Activated gamma-delta T cell treated with Interleukin-2 at 50 U/mL for 16 hours (primary cell): Measurements from ENCODE around the gene CCNA2.

Experiments used
- DNase-seq: peaks from one replicate; pipeline ENCODE4 v3.0.0-alpha.2; 2020

Gene CCNA2

GRCh38 chr4:121823505-121824170, at the start of gene CCNA2:
CCNA2 (minus strand) TSS chr4:121823883; CDS start chr4:121823628, 255 bp downstream.
- peak; percentile 93 for DNase-seq

GRCh38 chr4:121869841-121870822, 46.4 kb upstream of the CCNA2 start, which contains the start of gene BBS7:
BBS7 (minus strand) TSS chr4:121870474; CDS start chr4:121870313, 161 bp downstream.
- peak; percentile 95 for DNase-seq

DNA sequence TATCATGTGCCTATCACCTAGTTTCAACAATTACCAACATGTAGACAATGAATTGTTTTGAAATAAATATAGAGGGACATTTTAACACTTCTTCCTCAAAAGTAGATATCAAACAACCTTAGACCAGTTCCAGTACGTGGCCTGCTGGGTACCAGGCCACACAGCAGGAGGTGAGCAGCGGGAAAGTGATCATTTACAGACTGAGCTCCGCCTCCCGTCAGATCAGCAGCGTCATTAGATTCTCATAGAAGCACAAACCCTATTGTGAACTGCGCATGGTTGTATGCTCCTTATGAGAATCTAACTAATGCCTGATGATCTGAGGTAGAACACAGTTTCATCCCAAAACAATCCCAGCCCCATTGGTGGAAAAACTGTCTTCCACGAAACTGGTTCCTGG, 40.1 kb upstream of the CCNA2 start:
- DNase-seq = no peak

GRCh38 chr4:121861426-121861825, 37.7 kb upstream of the CCNA2 start:
- no peak for DNase-seq

DNA sequence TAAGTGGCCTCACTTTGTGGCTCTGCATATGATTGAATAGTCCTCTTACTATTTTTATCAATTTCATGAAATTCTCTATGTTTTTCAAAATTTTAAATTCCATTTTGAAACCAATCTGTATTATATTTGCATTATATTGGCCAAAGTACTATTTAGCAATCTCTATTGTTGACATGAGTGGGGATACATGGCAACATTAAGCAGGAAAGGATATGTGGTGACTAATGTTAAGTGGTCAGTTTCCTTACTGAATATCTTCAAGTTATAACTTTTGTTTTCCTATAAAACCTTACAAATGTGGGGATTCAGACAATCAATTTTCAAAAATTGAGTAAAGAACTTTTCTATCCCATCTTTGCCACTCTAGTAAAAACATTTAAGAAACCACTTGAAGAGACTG, 36.4 kb upstream of the CCNA2 start:
- DNase-seq = no peak

DNA sequence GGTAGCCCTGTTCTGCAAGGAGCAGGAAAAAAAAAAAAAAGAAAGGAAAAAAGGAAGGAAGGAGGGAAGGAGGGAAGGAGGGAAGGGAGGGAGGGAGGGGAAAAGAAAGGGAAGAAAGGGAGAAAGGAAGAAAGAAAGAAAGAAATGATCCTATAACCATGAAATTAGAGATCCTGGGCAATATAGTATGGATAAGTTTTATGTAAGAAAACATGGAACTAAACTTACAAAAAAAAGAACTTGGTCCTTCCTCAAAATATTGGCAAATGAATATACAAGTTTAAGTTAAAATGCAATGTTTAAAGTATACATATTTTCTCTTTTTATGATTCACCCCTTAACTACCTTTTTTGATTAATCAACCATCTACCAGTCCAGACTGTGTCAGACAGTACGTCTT, 27.7 kb upstream of the CCNA2 start:
- DNase-seq = no peak

DNA sequence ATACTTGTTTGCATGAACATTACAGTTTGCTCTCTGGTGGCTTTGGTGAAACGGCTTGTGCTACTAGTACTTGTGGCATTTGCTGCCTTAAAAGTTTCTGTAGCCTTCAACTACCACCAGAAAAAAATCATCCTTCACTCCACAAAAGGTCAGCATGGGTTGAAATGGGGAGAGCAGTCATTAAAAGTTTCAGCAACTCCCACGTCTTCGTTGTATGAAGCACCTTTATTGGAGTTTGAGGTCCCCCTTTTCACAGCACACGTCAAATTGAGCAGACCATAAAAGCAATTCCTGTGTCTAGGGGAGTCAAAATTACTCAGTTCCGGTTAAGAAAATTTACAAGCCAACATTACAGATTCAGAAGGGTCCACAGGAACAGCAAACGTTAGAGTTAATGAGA, 23.0 kb upstream of the CCNA2 start:
- DNase-seq = no peak

- no peak for DNase-seq
These were observed 19.2 kb upstream of the CCNA2 start for GRCh38 chr4:121842862-121843261.

GRCh38 chr4:121838136-121838535, 14.5 kb upstream of the CCNA2 start:
- no peak for DNase-seq

DNA sequence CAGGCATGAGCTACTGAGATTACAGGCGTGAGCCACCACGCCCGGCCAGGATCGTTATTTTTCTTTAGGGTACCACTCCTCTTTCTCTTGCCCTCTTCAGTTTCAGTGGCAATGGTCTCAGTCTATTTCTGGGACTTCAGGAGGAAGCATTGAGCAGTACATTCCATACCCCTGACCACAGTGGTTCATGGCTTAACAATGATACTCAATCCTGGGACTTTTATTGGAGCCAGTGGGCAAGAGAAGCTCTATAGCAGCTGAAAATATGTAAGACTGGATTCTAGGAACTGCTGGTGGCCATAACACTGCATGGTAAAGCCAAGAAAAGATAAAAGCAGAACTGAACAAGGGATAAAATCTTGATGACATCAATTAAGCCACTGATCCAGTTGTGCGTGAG, 5.8 kb upstream of the CCNA2 start:
- no peak for DNase-seq

DNA sequence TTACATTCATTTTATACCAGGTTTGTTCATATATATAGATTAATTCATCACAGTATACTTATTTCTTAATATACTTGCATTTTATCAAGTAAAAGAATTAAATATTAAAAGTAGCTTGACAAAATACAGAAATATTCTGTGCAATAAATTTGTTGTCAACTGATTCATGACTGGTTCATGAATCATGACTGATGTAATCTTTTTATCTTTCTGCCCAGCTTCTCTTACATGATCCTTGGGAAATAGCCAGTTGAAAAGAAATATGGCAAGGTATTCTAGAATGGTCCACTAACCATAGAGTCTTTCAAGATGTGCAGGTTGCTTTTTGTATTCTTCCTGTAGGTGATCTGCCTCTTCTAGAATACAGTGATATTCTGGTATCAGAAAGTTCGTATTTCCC, 4.2 kb upstream of the CCNA2 start:
- no peak for DNase-seq

DNA sequence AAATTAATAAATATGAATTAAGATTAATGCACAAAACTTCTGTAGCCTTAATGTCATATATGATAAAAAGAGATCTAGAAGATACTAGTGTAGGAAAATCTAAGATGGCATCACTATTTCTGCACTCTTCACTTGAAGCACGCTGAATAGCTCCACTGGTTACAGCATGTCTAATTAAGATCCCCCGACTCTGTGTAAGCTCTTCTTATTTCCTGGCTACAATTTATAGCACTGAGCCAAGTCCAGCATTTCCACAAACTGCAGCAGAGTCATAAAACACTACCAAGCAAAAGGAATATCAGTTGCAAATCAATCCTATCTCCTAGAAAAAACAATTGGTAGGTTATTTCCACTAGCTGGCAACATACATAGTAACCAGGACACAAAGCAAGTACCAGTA, 1.3 kb upstream of the CCNA2 start:
- DNase-seq = no peak

DNA sequence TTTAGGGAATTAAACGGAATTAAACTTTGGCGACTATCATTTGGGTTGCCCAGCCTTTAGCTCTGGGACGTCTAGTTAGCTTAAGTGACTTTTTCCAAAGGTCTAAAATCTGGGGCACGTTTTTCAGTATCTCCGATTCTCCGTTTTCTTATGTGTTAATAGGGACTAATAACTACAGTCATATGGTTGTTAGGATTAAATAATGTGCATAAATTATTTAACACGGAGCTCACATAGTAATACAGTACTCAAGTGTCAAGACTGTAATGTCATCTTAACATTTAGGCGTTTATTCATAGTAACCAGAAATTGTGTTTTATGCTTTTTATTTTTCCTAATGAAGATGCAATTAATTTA, 466 bp upstream of the CCNA2 start:
- DNase-seq = no peak

GRCh38 chr4:121822796-121823504, 733 bp downstream of the CCNA2 start:
- peak; percentile 4 for DNase-seq

- no peak for DNase-seq
These were observed 1.6 kb downstream of the CCNA2 start for GRCh38 chr4:121822047-121822446.

DNA sequence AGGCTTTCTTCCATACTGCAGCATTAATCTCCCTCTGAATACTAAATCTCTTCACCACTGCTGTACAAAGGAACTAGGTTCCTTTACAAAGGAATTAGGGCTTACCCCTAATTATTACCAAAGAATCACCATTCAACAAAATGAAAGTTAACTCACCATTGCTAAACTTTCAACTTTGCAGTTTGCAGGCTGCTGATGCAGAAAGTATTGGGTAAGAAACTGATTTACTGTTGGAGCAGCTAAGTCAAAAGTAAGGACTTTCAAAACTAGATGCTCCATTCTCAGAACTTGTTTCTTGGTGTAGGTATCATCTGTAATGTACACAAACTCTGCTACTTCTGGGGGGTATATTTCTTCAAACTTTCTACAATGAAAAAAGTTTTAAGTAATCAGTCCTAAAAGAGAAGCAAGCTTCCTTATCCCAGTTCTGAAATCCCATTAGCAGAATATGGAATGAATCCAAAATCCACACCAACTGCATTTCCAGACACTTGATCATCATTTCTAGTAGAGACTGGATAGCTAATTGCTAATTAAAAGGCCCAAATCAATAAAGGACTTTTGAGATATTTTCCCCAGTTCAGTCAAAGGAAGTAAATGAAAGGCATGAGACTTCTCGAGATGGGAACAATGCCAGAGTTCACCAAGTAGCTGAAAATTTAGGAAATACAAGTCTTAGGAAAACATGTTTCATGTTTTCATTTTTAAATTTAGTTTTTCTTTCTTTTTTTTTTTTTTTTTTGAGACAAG, 4.3 kb downstream of the CCNA2 start:
- no peak for DNase-seq

DNA sequence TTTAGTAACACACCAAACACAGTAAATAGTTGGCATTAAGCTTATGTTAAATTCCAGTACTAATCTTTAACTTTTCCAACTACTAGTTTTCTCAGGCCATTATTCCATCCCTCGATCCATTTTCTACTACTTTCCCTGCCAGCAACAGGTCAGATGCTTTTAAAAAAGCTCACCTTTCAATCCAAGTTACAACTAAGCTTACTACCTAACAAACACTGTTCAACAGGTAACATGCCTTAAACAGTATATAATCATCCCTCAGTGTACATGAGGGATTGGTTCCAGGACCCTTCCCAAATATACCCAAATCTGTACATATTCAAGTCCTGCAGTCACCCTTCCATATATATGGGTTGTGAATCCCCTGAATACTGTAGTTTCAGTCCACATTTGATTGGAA, 5.5 kb downstream of the CCNA2 start:
- DNase-seq = no peak

DNA sequence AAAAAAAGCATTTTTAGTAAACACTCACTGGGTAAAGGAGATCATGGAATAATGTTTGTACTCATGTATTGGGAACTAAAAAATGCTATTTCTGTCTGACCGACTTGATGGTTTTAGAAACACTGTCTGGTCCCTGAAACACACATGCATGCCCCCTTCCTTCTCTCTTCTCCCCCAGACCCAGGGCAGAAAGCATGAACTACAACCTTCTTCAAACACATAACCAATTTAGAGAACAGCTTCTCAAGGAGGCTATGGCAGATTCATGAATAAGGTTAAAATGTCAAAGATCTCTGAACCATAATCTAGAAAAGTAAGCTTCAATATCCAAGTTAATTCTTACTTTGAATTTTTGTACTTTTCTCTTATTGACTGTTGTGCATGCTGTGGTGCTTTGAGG, 6.0 kb downstream of the CCNA2 start:
- no peak for DNase-seq

GRCh38 chr4:121817006-121817405, 6.7 kb downstream of the CCNA2 start:
- no peak for DNase-seq

- DNase-seq = no peak
These were observed 8.9 kb downstream of the CCNA2 start for GRCh38 chr4:121814756-121815155.

GRCh38 chr4:121811122-121811521, 12.6 kb downstream of the CCNA2 start:
- DNase-seq = no peak

- DNase-seq = no peak
These were observed 17.3 kb downstream of the CCNA2 start for GRCh38 chr4:121806411-121806810.

DNA sequence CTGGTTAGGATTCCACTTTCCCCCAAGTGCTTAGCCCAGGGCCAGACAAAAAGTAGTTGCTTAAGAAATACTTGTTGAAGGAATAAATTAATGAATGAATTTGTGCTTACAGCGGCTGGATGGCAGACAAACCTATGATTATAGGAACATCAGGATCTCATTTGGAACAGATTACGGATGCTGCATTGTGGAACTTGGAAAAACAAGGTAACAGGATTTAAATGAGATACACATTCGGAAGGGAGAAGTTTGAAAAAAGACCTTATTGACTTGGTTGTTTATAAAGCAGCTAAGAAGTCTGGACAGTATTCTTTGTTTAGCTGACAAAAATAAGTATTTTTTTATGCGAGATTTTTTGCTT, 22.0 kb downstream of the CCNA2 start:
- DNase-seq = no peak
